SK-N-DZ (cell line): Measurements from ENCODE around the gene MAPK7.

Experiments used
- DNase-seq: peaks from one replicate; pipeline ENCODE4 v3.0.0-alpha.2; 2015; ENCODE audit warnings: low spot score

The MAPK7 gene

DNA sequence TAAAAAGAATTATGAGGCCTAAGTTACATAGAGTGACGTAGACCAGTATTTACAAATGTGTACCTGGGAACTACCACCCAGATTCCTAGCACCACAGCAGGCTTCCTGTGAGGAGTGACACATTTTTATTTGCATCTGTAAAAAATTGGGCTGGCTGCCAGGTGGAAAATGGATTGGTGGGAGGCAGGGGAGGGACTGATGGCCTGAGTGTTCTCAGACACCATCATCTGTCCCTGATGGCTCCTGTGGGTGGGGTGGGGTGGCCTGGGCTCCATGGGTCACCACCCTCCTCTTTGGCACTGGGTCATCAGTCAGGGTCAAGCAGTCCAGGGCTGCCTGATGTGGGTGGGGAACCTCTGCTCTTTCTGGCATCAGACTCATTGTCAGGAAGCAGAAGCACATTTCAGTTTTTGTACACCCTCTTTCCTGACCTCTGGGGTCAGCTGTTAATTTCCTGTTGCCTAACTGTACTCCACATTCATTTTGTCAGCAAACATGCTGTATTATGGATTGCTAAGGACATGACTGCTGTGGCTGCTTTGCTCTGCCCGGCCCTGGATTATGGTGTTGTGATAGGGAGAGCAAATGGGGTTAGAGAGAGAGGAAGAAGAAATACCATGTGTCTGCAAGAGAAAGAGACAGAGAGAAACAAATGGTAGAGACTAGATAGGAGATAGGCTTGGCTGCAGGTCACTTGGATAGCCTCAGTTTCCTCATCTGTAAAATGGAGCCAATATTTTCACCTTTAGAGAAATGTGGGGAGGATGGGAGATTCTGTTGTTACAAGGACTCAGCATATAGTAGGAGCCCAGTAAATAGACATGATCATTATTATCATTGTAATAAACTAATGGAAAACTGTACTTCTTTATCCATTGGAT, 20.2 kb downstream of the MAPK7 start:
- no peak for DNase-seq

DNA sequence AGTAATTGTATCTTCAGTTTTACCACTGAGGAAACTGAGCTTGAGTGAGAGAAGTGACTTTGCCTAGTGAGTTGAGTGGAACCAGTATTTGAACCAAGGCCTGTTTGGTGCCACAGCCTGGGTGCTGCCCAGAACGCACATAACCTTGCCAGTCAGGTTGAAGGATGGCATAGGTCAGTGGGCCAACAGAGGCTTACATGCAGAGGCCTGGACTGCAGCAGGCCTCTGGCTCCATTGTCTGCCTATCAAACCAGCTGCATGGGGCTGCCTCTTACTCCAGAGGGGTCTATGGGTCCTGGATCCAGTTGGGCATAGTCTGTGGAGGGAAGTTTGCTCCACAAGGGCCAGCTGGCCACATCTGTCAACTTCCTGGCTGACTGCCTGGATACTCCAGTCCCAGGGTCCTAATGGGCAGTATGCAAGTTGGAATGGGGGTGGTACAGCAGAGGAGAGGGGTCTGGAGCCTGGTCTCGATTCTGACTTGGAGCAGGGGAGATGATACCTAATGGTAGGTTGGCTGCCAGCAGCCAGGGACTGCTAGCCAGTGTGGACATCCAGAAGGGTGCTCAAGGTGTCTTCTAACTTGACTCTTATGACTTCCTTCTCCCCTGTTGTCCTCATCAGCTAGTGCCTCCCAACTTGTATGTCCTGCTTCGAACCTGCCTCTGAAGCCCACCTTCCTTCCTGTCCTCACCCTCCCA, 21.6 kb downstream of the MAPK7 start:
- no peak for DNase-seq

DNA sequence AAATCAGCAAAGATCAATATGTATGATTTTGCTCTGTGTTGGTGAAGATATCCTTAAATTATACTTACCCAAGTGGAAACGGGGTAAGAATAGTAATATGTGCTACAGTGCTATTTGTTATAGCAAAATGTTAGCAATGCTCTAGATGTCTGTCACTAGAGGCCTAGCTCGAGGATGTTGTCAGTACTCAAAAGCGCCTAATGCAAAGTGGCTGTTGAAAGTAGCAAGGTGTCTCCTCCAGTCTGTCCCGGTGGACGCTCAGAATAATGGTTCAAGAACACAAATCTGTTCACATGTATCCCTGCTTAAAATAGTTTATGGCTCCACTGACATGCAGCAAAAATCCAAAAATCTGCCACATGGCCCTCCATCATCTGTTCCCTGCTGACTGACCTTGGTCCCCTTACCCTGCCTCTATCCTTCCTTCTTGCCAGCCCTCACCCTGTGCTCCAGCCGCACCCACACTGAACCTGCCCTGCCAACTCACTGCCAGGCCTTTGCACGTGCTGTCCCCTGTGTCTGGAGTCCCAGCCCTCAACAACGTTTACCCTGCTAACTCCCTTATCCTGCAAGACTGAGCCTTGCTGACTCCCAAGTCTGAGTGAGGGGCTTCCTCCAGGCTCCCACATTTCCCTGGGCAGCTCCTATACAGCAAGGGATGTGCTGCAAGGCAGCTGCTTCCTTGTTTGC, 23.2 kb downstream of the MAPK7 start:
- no peak for DNase-seq

DNA sequence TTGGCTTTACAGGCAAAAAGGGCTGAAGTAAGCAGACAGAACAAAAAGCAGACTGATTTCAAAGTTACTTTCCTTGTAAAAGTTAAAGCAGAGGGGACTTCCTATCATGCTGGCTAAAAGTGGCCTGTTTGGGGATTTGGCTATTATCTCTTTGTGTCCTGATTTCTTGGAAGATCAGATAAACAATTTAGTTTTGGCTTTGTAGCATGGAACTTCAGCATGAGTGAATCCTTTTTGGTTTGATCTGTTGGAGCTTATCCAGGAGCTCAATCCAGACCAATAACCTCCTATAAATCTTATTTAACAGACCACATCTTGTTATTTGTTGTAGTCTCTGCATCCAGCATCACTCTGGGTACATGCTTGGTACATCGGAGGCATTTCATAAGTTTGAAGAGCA, 23.9 kb downstream of the MAPK7 start:
- no peak for DNase-seq

DNA sequence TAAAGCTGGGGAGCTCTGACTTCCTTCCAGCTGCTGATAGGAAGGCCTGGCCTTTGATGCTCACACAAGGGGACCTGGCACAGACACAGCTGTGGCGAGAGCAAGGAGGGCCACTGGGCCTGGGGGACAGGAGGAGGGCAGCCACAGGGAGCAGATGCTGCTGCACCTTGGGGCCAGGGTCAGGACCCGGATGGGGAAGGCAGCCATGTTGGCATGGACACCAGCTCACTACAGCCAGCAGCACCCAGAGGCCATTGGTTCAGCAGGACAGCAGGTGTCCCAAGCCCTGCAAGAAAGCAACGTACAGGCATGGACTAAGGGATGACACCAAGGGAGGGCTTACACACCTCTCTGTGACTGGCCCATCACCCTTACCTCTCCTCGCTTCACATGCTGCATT, 24.7 kb downstream of the MAPK7 start:
- no peak for DNase-seq

DNA sequence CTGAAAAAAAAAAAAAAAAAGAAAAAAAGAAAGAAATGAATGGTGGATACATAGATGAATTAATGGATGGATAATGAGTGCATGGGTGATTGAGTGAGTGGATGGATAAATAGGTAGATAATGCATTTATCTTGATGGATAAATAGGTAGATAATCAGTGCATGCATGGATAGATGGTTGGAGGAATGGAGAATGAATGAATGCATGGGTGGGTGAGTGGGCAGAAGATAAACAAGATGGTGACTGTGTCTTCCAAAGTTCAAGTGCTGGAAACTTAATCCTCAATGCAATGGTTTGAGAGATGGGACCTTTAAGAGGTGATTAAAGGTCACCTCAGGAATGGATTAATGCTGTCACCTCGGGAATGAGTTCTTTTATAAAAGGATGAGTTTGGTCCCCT, 26.0 kb downstream of the MAPK7 start:
- no peak for DNase-seq

DNA sequence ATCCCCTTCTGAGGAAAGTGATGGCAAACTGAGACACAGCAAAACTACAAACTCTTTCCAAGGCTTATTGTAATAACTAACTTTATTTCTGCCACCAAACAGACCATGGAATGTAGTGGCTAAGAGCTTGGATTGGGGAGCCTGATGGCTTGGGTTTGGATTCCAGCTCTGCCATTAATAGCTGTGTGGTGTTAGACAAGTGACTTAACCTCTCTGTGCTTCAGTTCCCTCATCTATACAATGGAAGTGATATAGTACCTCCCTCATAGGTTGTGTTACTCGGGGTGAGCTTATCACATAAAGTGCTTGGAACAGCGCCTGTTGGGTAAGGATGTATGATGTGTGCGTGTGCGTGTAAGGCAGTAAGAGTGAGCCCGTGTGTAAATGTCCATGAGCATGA, 26.8 kb downstream of the MAPK7 start:
- no peak for DNase-seq

DNA sequence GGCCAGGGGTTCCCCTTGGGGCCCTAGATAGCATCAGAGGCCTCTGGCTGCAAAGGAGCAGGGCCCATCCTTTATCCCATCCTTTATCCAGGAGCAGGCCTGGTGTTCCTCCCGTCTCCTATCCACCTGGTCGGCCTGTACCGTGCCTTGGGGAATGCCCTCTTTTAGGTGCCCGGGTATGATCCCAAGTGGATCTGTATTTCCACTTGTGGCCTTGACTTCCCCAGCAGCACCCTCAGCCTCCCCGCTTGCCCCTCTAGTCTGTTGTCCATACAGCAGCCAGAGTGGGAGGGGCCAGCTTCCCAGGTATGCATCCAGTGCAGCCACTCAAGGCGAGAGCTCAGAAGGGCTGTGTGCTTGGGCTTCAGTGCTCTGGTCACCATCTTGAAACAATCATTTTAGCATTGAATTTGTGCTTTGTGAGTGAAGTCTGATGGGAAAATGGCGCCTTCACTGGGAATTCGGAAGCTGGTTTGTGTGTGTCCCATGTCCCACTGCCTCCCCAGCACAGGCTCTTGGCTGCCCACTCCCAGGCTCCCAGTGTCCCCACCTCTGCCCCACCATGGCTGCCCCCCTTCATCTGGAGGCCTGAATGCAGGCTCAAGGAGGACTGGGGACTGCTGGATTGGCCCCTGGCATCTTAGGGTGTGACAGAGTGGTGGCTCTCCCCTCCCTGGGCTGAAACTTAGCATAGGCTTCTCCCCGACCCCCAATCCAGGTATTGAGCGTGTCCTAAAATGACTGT, 29.5 kb downstream of the MAPK7 start:
- no peak for DNase-seq

DNA sequence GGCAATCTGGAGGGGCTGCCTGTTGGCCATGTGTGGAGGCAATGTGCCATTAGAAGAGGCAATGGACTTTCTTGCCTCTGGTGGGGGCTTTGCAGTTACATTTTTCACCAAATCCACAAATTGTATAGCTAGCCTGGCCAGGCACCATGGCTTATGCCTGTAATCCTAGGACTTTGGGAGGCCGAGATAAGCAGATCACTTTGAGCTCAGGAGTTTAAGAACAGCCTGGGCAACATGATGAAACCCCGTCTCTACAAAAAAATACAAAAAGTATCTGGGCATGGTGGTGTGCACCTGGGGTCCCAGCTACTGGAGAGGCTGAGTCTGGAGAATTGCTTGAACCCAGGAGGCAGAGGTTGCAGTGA, 30.0 kb downstream of the MAPK7 start:
- no peak for DNase-seq

DNA sequence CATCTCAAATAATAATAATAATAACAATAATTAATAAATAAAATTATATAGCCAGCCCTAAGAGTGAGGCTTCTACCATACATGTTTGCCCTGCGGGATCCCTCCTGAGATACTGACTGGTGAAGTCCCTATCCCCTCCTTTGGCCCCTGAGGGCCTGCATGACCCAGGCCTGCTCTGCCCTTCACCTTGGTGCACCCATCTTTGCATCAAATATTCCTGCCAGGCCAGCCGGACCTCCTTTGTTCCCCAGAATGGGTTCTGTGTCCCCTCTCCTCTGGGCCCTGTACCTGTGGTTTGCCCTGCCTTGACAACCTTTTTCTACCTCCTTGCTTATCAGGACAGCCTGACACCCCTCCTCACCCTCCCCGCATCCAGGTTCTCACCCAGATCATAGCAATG, 30.8 kb downstream of the MAPK7 start:
- no peak for DNase-seq

DNA sequence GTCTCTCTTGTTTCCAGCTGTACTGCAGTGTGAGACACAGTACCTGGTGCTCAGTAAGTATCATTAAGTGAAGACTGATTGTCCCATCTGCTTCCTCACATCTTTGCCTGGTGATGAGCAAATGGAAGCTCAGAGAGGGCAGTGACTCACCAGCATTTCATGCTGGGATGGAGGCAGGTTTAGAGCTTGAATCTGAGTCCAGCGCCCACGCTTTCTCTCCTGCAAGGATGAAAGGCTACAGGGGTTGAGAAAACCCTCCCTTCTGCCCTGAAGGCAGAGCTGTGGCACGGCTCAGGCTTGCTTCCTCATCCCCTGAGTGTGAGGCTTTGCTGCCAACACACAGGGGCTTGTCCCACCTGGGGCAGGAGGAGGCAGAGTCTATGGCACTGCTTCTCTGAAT, 31.2 kb downstream of the MAPK7 start:
- no peak for DNase-seq

DNA sequence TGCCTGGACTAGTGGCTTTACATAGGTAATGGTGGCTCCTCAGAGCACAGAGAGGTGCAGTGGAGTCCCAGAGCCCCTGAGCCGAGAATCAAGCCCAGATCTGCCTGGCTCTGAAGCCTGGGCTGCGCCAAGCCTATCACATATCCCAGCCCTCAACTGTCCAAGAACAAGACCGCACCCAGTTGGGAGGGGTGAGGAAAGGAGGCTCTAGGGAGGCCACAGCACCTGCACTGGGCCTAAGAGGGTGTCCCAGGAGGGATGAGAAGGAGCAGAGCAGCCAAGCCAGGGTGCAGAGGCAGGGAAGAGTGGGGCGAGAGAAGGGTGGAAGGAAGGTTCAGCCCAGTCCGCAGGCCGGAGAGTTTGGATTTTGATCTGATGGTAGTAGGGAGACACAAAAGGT, 31.8 kb downstream of the MAPK7 start:
- no peak for DNase-seq

DNA sequence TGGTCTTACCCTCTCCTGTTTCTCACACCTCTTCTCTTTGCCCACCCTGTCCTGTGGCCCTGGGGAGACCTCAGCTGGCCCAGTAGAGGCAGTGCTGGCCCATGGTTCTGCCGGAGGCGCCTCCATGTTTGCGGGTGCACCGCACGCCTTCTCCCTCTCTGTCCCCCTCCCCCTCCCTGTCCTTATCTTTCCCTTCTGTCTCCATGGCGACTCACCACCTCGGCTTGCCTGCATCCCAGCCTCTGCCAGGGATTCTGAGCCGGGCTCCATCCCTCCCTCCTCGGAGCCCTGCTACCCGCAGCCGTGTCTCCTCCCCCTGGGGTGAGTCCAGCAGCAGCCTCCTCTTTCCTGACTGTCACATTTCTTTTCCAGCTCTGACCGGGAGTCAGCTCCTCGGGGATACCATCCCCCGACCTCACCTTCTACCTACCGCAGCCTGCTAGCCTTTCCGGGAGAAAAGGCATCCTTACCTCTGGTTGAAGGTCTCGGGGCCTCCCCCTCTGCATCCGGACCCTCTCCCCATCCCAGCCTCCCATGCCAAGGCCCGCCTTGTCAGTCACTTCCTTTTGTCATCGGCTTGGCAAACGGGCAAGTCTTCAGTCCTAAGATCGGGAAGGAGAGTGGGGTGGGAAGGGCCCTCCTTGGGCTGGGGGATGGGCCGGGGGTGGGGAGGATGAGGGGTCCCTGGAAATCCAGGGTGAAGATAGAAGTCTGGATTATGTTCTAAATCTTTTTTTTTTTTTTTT, 32.8 kb downstream of the MAPK7 start, which contains the start of gene RNF112:
TSS of gene RNF112 (plus strand) at position 358 of the 746 bp plus-strand sequence. CDS start at position 535, 177 bp downstream.
- DNase-seq, result peak; percentile 79

DNA sequence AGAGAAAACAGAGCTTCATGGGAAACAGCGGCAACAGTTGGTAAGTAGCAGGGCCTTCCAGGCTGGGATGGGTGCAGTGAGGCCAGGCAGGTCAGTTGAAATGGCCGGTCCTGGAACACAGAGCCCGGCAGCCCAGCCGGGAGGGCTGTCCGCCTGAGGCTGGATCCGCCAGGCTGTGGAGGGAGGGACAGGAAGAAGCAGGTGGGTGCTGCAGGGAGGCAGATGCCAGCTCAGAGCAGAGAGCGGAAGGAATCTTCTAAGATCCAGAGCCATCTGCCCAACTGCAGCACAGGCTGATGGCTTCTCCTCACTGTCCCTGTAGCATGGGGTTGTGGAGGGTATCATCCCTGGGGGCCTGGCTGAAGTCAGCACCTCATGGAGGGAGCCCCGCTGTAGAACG, 33.3 kb downstream of the MAPK7 start:
- DNase-seq, result peak; percentile 55

DNA sequence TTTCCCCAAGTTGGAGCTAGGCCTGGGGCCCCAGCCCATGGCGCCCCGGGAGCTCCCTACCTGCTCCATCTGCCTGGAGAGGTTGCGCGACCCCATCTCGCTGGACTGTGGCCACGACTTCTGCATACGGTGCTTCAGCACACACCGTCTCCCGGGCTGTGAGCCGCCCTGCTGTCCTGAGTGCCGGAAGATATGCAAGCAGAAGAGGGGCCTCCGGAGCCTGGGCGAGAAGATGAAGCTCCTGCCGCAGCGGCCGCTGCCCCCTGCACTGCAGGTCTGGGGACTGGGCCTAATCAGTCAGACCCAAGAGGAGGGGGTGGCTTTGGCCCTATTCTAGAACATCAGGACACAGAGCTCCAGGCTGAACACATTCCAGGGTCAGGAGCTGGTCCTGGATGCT, 34.2 kb downstream of the MAPK7 start:
- DNase-seq, result no peak

DNA sequence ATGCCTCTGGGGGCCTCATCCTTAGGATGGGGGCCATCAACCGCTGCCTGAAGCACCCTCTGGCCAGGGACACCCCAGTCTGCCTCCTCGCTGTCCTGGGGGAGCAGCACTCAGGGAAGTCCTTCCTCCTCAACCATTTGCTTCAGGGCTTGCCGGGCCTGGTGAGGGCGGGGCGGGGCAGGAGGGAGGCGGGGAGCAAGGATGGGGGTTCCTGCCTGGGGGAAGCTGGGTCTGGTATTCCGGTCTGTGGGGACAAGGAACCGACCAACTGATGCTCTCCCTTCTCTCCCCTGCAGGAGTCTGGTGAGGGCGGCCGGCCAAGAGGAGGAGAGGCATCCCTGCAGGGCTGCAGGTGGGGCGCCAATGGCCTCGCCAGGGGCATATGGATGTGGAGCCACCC, 34.7 kb downstream of the MAPK7 start:
- DNase-seq, result no peak

DNA sequence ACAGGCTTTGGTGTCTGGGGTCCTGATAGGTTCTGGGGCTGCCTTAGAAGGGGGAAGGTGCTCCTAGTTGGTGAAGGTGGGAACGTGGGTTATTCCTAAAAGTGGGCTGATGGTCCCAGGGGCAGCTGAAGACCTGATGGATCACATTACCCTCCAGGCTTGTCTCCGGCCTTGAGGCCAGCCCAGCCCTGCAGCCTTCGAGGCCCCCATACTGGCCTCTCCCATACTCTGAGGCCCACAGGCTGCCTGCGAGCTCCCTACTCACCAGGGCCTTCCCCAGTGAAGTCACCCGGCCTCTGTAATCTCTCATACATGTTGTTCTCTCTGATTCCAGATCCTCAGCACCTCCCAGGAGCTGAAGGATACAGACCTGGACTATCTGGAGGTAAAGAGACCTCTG, 35.5 kb downstream of the MAPK7 start:
- no peak for DNase-seq

DNA sequence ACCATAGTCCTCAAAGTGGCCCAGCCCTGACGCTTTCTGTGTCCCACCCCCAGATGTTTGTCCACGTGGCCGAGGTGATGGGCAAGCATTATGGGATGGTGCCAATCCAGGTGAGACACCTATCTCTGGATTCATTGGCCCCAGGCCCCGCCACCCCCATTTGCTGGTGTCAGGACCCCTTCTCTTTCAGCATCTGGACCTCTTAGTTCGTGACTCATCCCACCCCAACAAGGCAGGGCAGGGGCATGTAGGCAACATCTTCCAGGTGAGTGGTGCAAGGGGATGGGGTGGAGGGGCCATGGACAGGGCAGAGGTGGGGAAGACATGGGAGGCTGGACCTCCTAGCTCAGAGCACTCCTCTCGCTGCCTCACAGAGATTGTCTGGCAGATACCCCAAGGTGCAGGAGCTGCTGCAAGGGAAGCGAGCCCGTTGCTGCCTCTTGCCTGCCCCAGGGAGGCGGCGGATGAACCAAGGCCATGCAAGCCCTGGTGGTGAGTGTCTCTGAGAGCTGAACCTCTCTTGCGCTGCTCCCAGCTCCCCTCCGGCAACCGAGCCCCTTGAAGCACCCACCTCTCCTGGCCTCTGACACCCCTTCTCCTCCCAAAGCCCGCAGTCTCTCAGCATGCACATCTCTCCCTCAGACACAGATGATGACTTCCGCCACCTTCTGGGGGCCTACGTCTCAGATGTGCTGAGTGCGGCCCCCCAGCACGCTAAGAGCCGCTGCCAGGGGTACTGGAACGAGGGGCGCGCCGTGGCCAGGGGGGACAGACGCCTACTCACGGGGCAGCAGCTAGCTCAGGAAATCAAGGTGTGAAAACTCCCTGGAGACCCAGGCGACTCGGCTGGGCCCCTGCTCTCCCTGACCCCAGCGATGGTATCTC, 36.3 kb downstream of the MAPK7 start:
- DNase-seq, result peak; percentile 34

DNA sequence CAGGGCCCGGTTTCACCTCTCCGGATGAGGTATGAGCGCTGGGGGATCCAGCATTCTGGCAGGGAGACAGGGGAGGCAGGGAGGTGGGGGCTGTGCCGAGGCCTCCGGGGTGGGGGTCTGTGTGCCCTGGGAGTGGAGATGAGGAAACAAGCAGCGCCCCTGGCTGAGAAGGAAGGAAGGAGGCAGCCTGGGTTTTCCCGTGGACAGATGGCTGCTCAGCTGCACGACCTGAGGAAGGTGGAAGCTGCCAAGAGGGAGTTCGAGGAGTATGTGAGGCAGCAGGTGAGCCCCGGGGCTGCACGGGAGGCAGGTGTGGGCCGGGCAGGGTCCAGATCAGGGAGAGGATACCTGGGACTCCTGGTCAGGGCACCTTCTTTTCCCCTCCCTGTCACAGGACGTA, 37.0 kb downstream of the MAPK7 start:
- no peak for DNase-seq
